Glutamatergic neuron (in vitro differentiated cells): ENCODE data around the gene CMTM1. TPM values are rescaled to one million over a fixed set of nuclear protein-coding genes. Genes with fewer than 3 reads are reported as not detected.
"Not testable (repeated sequence)": the region's sequence is repeated elsewhere in the genome, so short reads cannot be mapped to it uniquely, and the experiment has no call there.

Experiments used
- DNase-seq: peaks from one replicate; pipeline ENCODE4 v3.0.0; 2022
- H3K27ac Mint-ChIP-seq: one replicate; pipeline ENCODE4 v1.8.0; 2020; ENCODE audit warnings: mild to moderate bottlenecking, mixed read lengths, inconsistent platforms; ENCODE audit not compliant: unreplicated experiment
- H3K27me3 Mint-ChIP-seq: one replicate; pipeline ENCODE4 v1.8.0; 2020; ENCODE audit warnings: mild to moderate bottlenecking, moderate library complexity, mixed read lengths, inconsistent platforms; ENCODE audit not compliant: unreplicated experiment
- H3K36me3 Mint-ChIP-seq: one replicate; pipeline ENCODE4 v1.8.0; 2020; ENCODE audit warnings: mild to moderate bottlenecking, mixed read lengths, inconsistent platforms; ENCODE audit not compliant: unreplicated experiment
- H3K4me1 Mint-ChIP-seq: one replicate; pipeline ENCODE4 v1.8.0; 2020; ENCODE audit warnings: mild to moderate bottlenecking, low read depth, mixed read lengths, inconsistent platforms; ENCODE audit not compliant: unreplicated experiment
- H3K4me3 Mint-ChIP-seq: one replicate; pipeline ENCODE4 v1.8.0; 2020; ENCODE audit warnings: mild to moderate bottlenecking, mixed read lengths, inconsistent platforms; ENCODE audit not compliant: unreplicated experiment
- H3K9me3 Mint-ChIP-seq: one replicate; pipeline ENCODE4 v1.8.0; 2020; ENCODE audit warnings: mild to moderate bottlenecking, moderate library complexity, mixed read lengths, inconsistent platforms; ENCODE audit not compliant: unreplicated experiment
- total RNA-seq: library from RNA; stranded (reverse); fragmentation: NEBNext Ultra II Directional; extraction: Animal tissue kit (Norgen Biotek cat#: 25700); gene quantifications from one replicate; pipeline ENCODE4 v1.2.1, GENCODE V29; 2021; ENCODE audit not compliant: unreplicated experiment
- TF ChIP-seq, protein P1 (sequence below): fragments of 200-600 bp; sonication (generic); IDR thresholded peaks from one replicate; pipeline ENCODE4 v1.5.0; 2021; ENCODE audit not compliant: partially characterized antibody, unreplicated experiment

The CMTM1 gene
- total RNA-seq, 1 donor from 2014 or later, result 5.0 TPM

DNA sequence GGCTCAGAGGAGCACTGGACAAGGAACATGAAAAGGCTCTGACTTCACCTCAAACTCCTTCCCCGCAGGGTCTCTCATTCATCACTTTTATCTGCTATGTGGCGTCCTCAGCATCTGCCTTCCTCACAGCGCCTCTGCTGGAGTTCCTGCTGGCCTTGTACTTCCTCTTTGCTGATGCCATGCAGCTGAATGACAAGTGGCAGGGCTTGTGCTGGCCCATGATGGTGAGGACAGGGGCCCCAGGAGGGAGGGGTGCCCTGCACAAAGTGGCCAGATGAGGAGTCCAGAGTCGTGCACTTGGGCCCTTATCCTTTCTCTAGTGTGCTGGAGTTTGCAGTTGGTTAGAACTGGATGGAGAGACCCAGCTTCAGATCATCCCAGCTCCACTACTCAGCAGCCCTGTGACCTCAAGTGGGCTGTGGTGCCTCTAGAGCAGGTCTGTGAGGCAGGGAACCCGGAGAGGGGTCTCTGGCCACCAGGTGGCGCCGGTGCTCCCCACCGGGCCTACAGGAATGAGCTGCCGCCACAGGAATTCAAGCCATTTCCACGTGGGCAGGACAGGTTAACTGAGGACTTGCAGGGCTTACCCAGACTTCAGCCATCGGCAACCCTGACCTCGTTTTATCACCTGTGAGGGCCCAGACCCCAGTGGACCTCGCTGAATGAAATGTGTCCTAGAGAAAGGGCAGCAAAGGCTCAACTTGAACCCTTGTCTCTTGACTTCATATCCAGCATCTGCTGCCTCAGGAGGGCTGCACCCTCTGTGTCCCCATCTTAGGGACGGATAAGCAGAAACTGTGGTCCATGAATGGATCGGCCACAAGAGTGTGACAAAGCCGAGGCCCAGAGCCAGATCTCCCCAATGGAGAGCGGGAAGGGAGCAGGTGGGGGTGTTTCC, 42.3 kb downstream of the CMTM1 start:
- Mint-ChIP-seq H3K27me3 (peaks cover 18% of the 10 kb centered on the region), H3K36me3 (no peaks in the 10 kb centered on the region), H3K4me1 (peaks cover 28% of the 10 kb centered on the region), H3K9me3 (peaks cover 11% of the 10 kb centered on the region), H3K4me3 (no peak overlapping the region), H3K27ac (no peak overlapping the region)
- peak; percentile 93 for DNase-seq
- TF ChIP-seq, protein P1, sequence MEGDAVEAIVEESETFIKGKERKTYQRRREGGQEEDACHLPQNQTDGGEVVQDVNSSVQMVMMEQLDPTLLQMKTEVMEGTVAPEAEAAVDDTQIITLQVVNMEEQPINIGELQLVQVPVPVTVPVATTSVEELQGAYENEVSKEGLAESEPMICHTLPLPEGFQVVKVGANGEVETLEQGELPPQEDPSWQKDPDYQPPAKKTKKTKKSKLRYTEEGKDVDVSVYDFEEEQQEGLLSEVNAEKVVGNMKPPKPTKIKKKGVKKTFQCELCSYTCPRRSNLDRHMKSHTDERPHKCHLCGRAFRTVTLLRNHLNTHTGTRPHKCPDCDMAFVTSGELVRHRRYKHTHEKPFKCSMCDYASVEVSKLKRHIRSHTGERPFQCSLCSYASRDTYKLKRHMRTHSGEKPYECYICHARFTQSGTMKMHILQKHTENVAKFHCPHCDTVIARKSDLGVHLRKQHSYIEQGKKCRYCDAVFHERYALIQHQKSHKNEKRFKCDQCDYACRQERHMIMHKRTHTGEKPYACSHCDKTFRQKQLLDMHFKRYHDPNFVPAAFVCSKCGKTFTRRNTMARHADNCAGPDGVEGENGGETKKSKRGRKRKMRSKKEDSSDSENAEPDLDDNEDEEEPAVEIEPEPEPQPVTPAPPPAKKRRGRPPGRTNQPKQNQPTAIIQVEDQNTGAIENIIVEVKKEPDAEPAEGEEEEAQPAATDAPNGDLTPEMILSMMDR, result peak; percentile 92

DNA sequence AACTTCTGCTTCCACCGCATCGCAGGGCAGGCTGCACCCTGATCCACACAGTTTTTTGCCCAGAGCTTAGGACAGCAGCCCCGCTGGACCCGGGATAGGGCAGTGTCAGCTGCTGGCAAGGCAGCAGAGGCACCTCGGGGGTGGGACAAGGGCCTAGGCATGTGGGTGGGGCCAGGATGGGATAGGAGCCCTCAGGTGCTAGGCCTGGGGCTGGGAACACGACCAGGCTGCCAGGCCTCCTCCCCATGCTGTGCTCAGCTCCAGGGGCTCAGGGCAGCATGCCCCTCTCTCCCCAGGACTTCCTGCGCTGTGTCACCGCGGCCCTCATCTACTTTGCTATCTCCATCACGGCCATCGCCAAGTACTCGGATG, 42.9 kb downstream of the CMTM1 start:
- H3K4me1 Mint-ChIP-seq, result peaks cover 24% of the 10 kb centered on the region

DNA sequence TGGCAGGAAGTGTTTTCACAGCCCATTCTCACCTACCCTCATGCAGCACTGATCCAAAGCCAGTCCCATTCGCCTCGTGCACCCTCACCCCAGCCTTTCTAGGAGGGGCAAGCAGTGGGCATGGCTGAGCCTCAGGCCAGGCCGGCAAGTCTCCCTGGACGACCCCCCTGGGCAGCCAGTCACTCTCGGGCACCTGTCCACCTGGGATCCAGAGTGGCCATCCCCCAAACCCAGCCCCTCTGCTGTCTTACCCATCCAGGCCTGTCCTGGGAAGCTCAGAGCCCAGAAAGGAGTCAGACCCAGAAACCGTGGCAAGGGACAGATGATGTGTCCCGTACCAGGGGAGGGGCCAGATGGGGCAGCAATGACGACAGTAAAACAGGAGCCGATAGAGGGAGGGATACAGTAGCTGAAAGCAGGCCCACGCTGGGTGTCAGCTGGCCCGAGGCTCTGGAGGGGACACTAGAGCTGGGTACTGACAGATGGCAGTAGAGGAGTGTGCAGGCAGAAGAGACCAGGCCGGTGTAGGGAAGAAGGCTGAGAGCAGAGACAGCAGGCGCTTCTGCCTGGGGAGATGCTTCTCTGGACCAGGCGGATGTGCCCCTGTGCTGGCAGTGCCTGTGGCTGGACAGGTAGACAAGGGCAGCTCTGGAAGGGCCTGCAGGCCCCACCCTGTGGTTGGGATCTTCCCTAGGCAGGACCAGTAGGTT, 44.0 kb downstream of the CMTM1 start:
- DNase-seq, result peak; percentile 60
- TF ChIP-seq, protein P1, result no peak
- Mint-ChIP-seq H3K4me3 (peak overlapping the region; percentile 61), H3K36me3 (no peaks in the 10 kb centered on the region), H3K27ac (peak overlapping the region; percentile 95), H3K4me1 (peaks cover 24% of the 10 kb centered on the region), H3K9me3 (peaks cover 7% of the 10 kb centered on the region), H3K27me3 (peaks cover 10% of the 10 kb centered on the region)

More for the DNA sequence above, 42.9 kb downstream of the CMTM1 start:
- TF ChIP-seq, protein P1, result no peak
- Mint-ChIP-seq H3K9me3 (peaks cover 7% of the 10 kb centered on the region), H3K4me3 (no peak overlapping the region), H3K27ac (no peak overlapping the region), H3K36me3 (no peaks in the 10 kb centered on the region), H3K27me3 (peaks cover 12% of the 10 kb centered on the region)
- DNase-seq, result no peak

DNA sequence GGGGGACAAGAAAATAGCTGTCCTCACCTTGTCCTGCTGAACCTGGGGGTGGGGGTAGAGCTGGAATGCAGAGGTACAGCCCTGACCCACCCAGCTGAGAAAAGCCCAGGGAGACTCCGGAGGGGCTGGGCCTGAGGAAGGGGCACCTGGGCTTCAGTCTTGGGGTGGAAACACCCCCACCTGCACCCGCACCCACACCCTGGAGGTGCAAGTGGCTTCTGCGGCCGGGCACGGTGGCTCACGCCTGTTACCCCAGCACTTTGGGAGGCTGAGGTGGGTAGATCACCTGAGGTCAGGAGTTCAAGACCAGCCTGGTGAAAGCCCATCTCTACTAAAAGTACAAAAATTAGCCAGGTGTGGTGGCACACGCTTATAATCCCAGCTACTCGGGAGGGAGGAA, 45.7 kb downstream of the CMTM1 start:
- not testable (repeated sequence) for DNase-seq, H3K9me3 Mint-ChIP-seq, H3K27me3 Mint-ChIP-seq, H3K27ac Mint-ChIP-seq, H3K36me3 Mint-ChIP-seq, H3K4me3 Mint-ChIP-seq
- peaks cover 20% of the 10 kb centered on the region for H3K4me1 Mint-ChIP-seq

DNA sequence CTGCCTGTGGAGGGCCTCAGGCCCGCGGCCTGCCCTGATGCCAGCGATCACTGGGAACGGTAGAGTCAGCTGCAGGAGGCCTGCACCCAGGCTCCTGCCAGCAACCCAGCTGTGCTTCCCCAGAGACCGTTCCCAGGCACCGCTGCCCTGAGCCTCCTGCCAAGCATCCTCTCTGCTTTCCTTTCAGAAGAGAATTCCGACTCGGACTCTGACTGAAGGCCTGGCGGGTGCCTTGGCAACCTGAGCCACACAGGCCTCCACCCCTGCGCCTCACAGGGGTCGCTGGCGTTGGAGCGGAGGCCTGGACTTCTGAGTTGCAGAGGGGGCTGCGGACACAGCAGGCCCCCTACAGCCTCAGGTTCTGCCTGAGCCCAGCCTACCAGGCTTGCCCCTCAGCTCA, 46.2 kb downstream of the CMTM1 start:
- no peak overlapping the region for H3K27ac Mint-ChIP-seq
- no peaks in the 10 kb centered on the region for H3K36me3 Mint-ChIP-seq
- H3K4me3 Mint-ChIP-seq, result no peak overlapping the region
- no peak for DNase-seq
- H3K27me3 Mint-ChIP-seq, result peaks cover 7% of the 10 kb centered on the region
- peaks cover 7% of the 10 kb centered on the region for H3K9me3 Mint-ChIP-seq
- peaks cover 17% of the 10 kb centered on the region for H3K4me1 Mint-ChIP-seq
- TF ChIP-seq, protein P1, result no peak
